BJ (cell line): ENCODE measurements around the gene NDUFB3. TPM values are rescaled to one million over a fixed set of nuclear protein-coding genes. Genes with fewer than 3 reads are reported as not detected.
"Not testable (repeated sequence)": the region's sequence is repeated elsewhere in the genome, so short reads cannot be mapped to it uniquely, and the experiment has no call there.

ENCODE experiments used
- CTCF ChIA-PET: fragments of 350-600 bp; formaldehyde crosslinking; extraction: SDS; loops from one replicate; lab custom pipeline; 2021; ENCODE audit warnings: antibody characterized with exemption, inconsistent platforms; lab: Yijun Ruan, JAX
- POLR2A ChIA-PET: fragments of 300-600 bp; sonication (Branson Sonifier 250); formaldehyde crosslinking; extraction: SDS; loops from one replicate; lab custom pipeline; 2021; ENCODE audit warnings: antibody characterized with exemption; lab: Charles Lee
- DNase-seq: peaks from one replicate; pipeline ENCODE4 v3.0.0-alpha.2; 2011; ENCODE audit warnings: low read depth
- H3K27me3 ChIP-seq: 2 replicates; pipeline ENCODE4 v1.6.0; 2011; ENCODE audit warnings: low read length; ENCODE audit not compliant: control insufficient read depth, insufficient read depth
- H3K36me3 ChIP-seq: 2 replicates; pipeline ENCODE4 v1.5.1; 2011; ENCODE audit warnings: low read length; ENCODE audit not compliant: control insufficient read depth, insufficient read depth
- H3K4me3 ChIP-seq: 2 replicates; pipeline ENCODE4 v1.5.1; 2011; ENCODE audit warnings: low read depth, mild to moderate bottlenecking, control low read depth, low read length
- polyA plus RNA-seq: library from polyadenylated mRNA; depleted of rRNA; stranded (reverse); fragments of >200 nt; gene quantifications from 2 replicates; pipeline ENCODE4 v1.2.3, GENCODE V29; 2011
- TF ChIP-seq, protein P1 (sequence below): IDR thresholded peaks from 2 replicates; pipeline ENCODE4 v1.5.1; 2011; ENCODE audit warnings: low read depth, mild to moderate bottlenecking, control low read depth, inconsistent platforms, low read length, moderate library complexity; ENCODE audit not compliant: insufficient read depth

NDUFB3 gene
- polyA plus RNA-seq, 1 experiment: 25.2 TPM

DNA sequence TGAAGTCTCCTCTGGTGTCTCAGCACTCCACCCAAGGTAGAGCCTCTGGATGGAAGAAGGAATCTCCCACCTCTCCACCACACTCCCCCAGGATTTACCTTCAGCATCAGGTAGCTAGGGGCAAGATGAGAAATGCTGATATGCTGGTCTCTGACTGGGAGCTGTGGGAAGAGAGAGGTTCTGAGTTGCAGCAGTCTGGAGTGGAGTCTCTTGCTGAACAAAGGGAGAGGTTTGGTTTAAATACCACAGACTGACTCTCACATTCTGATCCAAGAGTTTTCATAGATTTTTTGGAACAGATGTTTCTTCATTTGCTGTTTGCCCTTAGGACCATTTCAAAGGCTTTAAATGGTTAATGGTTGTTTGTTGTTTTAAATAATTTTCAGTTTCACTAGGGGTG is 43.0 kb downstream of the NDUFB3 start:
- CTCF ChIA-PET: interaction anchor here (0.7 to 0.8 kb wide), 2 partner anchors 43 to 48 kb away, joined by 3 to 4 read pairs; no protein-coding TSS in a partner anchor
- POLR2A ChIA-PET: interaction anchor here (0.6 to 0.7 kb wide), 2 partner anchors 34 to 56 kb away, joined by 3 to 8 read pairs; no protein-coding TSS in a partner anchor
- no peak for DNase-seq
- TF ChIP-seq, protein P1, sequence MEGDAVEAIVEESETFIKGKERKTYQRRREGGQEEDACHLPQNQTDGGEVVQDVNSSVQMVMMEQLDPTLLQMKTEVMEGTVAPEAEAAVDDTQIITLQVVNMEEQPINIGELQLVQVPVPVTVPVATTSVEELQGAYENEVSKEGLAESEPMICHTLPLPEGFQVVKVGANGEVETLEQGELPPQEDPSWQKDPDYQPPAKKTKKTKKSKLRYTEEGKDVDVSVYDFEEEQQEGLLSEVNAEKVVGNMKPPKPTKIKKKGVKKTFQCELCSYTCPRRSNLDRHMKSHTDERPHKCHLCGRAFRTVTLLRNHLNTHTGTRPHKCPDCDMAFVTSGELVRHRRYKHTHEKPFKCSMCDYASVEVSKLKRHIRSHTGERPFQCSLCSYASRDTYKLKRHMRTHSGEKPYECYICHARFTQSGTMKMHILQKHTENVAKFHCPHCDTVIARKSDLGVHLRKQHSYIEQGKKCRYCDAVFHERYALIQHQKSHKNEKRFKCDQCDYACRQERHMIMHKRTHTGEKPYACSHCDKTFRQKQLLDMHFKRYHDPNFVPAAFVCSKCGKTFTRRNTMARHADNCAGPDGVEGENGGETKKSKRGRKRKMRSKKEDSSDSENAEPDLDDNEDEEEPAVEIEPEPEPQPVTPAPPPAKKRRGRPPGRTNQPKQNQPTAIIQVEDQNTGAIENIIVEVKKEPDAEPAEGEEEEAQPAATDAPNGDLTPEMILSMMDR: no peak
- Histone ChIP-seq H3K27me3 (no peaks in the 10 kb centered on the region), H3K36me3 (no peaks in the 10 kb centered on the region), H3K4me3 (no peak overlapping the region)

DNA sequence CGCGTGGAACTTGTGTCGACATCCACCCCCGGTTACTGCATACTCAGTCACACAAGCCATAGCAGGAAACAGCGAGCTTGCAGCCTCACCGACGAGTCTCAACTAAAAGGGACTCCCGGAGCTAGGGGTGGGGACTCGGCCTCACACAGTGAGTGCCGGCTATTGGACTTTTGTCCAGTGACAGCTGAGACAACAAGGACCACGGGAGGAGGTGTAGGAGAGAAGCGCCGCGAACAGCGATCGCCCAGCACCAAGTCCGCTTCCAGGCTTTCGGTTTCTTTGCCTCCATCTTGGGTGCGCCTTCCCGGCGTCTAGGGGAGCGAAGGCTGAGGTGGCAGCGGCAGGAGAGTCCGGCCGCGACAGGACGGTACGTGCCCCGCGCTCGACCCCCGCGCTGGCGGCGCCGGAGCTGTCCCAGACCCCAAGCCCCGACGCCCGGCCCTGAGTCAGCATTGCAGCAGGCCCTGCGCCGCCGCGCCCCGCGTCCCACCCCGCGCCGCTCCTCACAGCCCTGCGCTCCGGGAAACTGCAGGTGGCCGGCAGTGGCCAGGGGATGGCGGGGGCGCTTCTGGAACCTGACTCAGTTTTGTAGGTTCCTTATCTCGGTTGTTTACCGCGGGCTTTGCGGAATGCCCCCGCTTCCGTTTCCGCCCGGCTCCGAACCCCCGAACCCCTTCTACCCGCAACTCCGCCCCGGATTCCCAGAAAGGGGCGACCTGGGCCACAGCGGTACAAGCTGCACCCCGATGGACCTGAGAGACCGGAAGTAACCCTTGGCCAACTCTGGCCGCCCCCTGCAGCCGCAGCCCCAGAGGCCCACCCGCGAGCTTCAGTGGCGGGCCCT is 44.5 kb downstream of the NDUFB3 start, which contains the start of gene CFLAR:
TSS of gene CFLAR (plus strand) at position 50 of the 844 bp plus-strand sequence. CDS start 13,702 bp downstream, outside the sequence.
- Histone ChIP-seq H3K27me3 (no peaks in the 10 kb centered on the region), H3K4me3 (peak within 1 kb of the TSS; percentile 70), H3K36me3 (no peaks in the 10 kb centered on the region)
- no peak for DNase-seq
- CTCF ChIA-PET: interaction anchor here (0.6 to 4.2 kb wide), 7 partner anchors 10 to 61 kb away, joined by 3 to 31 read pairs (median 3); no protein-coding TSS in a partner anchor
- POLR2A ChIA-PET: interaction anchor here (0.6 to 1.0 kb wide), 2 partner anchors 11 to 203 kb away, joined by 3 to 4 read pairs; no protein-coding TSS in a partner anchor
- TF ChIP-seq, protein P1: no peak

DNA sequence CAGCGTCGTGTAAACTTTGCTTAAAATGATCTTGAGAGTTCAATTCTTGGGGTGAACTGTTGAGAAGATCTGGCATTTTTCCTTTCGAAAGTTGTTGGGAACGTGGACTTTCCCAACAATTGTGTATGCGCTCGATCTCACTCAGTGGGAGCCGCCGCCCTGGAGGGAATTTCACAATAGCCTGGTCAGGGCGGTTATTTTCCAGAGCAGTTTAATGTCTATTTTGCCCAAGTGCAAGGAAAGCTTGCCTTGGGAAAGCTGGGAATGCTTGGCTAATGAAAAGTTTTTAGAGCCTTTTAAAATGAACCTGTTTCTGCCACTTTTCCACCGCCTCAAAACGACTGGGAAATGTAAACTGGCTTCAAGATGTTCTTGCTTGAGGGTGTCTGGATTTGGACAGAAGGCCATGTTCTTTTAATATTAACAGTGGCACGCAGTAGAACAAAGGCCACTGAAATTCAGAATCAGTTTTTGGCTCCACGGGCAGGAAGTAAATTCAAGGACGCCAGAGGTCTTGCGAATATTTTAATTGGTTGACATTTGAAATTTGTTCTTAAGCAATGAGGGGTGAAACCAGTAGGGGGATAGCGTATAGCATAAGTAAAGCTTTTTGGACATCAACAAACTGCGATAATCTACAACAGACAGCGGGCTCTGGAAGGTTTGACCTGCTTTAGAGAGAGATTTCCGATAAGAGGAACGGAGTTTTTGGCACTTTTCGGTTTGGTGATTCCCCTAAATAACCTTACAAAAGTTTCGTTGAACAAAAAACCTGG is 45.3 kb downstream of the NDUFB3 start:
- Histone ChIP-seq H3K4me3 (peak overlapping the region; percentile 70), H3K27me3 (no peaks in the 10 kb centered on the region), H3K36me3 (no peaks in the 10 kb centered on the region)
- TF ChIP-seq, protein P1: peak; percentile 47
- ChIA-PET CTCF (interaction anchor here (0.6 to 4.2 kb wide), 10 partner anchors 11 to 61 kb away, joined by 3 to 31 read pairs (median 3); no protein-coding TSS in a partner anchor), POLR2A (interaction anchor here (0.6 to 1.0 kb wide), 2 partner anchors 10 to 204 kb away, joined by 3 to 4 read pairs; no protein-coding TSS in a partner anchor)
- DNase-seq: no peak

DNA sequence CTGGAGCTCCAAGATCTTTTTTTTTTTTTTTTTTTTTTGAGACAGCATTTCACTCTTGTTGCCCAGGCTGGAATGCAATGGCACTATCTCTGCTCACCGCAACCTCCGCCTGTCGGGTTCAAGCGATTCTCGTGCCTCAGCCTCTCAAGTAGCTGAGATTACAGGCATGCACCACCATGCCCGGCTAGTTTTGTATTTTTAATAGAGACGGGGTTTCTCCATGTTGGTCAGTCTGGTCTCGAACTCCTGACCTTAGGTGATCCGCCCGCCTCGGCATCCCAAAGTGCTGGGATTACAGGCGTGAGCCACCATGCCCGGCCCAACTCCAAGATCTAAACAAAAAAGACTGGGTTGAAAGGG is 45.9 kb downstream of the NDUFB3 start:
- peak overlapping the region; percentile 70 for H3K4me3 ChIP-seq
- H3K36me3 ChIP-seq, H3K27me3 ChIP-seq, POLR2A ChIA-PET, DNase-seq: not testable (repeated sequence)
- CTCF ChIA-PET: interaction anchor here (0.9 to 4.2 kb wide), 9 partner anchors 12 to 196 kb away, joined by 3 to 31 read pairs (median 5); no protein-coding TSS in a partner anchor

DNA sequence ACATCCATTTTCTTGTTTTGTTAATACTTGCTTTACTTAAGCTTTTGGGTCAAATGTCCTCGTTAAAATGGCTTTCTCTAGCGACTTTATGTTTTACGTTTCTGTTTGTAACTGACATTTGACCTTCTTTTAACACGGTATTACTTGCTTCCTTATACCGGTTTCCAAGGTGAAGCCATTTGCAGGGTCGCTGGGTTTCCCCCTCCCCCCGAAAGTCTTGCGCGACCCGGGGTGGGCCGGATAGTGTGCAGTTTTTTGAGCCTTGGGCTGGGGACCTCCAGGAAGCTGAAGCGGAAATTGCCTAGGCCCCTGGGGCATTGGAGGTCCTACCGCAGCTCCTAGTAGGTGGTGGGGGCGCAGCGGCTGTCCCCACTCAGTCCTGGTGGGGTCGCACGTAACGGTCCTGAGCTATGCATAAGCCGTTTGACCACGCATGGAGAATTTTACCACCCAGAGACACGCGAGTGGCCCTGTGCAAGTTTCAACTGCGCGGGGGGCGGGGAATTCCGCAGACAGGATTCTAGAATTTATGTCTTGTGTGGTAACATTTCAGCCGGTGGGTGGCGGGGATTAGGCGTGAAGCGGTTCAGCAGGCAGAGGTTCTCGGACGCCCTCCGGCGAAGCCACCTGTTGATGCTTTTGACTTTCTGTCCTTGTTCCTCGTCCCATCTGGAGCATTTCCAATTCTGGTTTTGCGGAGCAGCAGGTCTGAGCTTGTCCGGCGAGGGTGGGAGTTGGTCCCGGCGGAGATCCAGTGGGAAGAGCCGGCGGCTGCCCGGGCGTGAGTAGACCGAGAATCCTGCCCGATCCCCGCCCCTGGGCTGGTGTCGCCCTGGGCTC is 46.5 kb downstream of the NDUFB3 start:
- no peaks in the 10 kb centered on the region for H3K36me3 ChIP-seq
- TF ChIP-seq, protein P1: peak; percentile 49
- no peaks in the 10 kb centered on the region for H3K27me3 ChIP-seq
- peak overlapping the region; percentile 70 for H3K4me3 ChIP-seq
- no peak for DNase-seq
- ChIA-PET POLR2A (interaction anchor here (0.6 kb wide), 1 partner anchor 229 kb away, joined by 4 read pairs; the partner anchor contains the start of genes NIF3L1 and PPIL3), CTCF (interaction anchor here (0.9 to 4.2 kb wide), 10 partner anchors 11 to 197 kb away, joined by 3 to 31 read pairs (median 4); no protein-coding TSS in a partner anchor)
